ENCODE measurements around the gene HOXC13. TPM values are rescaled to one million over a fixed set of nuclear protein-coding genes. Genes with fewer than 3 reads are reported as not detected.

Gene HOXC13
- polyA plus RNA-seq, 10 donors: 0.68 to 1.4 TPM; not detected in 8

GRCh38 chr12:53968214-53969127, 29.8 kb downstream of the HOXC13 start:
- peak in 1 of 3 donors; percentile 68 for DNase-seq

- DNase-seq: peak in 1 of 3 donors; percentile 70
These were observed 31.1 kb downstream of the HOXC13 start for GRCh38 chr12:53969588-53970259.

- no peak for DNase-seq
These were observed 31.8 kb downstream of the HOXC13 start for GRCh38 chr12:53970451-53970850.

- DNase-seq: no peak
These were observed 32.5 kb downstream of the HOXC13 start for GRCh38 chr12:53971129-53971528.

- no peak for DNase-seq
These were observed 33.1 kb downstream of the HOXC13 start for GRCh38 chr12:53971686-53972085.

GRCh38 chr12:53972152-53972702, 33.6 kb downstream of the HOXC13 start:
- peak in 1 of 3 donors; percentile 49 for DNase-seq

GRCh38 chr12:53972722-53973235, 34.1 kb downstream of the HOXC13 start, which contains the start of gene HOXC11:
TSS of gene HOXC11 (plus strand) at chr12:53973126. CDS start at chr12:53973242, 116 bp downstream.
- DNase-seq: peak in 1 of 3 donors; percentile 76

- DNase-seq: peak in 1 of 3 donors; percentile 89
These were observed 34.8 kb downstream of the HOXC13 start for GRCh38 chr12:53973236-53974042.

GRCh38 chr12:53974084-53975063, 35.7 kb downstream of the HOXC13 start, which contains the start of gene HOTAIR:
TSS of gene HOTAIR (minus strand) at chr12:53974954.
- DNase-seq: peak in 1 of 3 donors; percentile 90

GRCh38 chr12:53975064-53975471, 36.4 kb downstream of the HOXC13 start:
- no peak for DNase-seq

GRCh38 chr12:53975479-53976152, 37.0 kb downstream of the HOXC13 start:
- no peak for DNase-seq

- peak in 1 of 3 donors; percentile 93 for DNase-seq
These were observed 37.7 kb downstream of the HOXC13 start for GRCh38 chr12:53976172-53976822.

- DNase-seq: no peak
These were observed 38.4 kb downstream of the HOXC13 start for GRCh38 chr12:53976823-53977595.

GRCh38 chr12:53977596-53978445, 39.2 kb downstream of the HOXC13 start:
- DNase-seq: no peak

GRCh38 chr12:53978477-53979356, 40.1 kb downstream of the HOXC13 start:
- DNase-seq: no peak

Data from muscle of back (tissue), 11 donors.